ENCODE measurements around the gene SIAH1.
A peak's percentile ranks its signal among the peaks of the same experiment; 100 is the strongest.
"Not testable (repeated sequence)": the region's sequence is repeated elsewhere in the genome, so short reads cannot be mapped to it uniquely, and the experiment has no call there.

The SIAH1 gene

GRCh38 chr16:48365601-48366164 is 19.5 kb downstream of the SIAH1 start:
- peak; percentile 91 for DNase-seq

GRCh38 chr16:48365025-48365600 is 20.1 kb downstream of the SIAH1 start:
- no peak for DNase-seq

GRCh38 chr16:48361540-48362144 is 23.6 kb downstream of the SIAH1 start:
- no peak for DNase-seq

GRCh38 chr16:48361012-48361411 is 24.2 kb downstream of the SIAH1 start:
- DNase-seq, result no peak

GRCh38 chr16:48359983-48360382 is 25.2 kb downstream of the SIAH1 start:
- DNase-seq, result no peak

- no peak for DNase-seq
Observed at GRCh38 chr16:48358419-48358818, 26.8 kb downstream of the SIAH1 start.

GRCh38 chr16:48356633-48357376 is 28.4 kb downstream of the SIAH1 start:
- no peak for DNase-seq

- no peak for DNase-seq
Observed at GRCh38 chr16:48354877-48355855, 30.0 kb downstream of the SIAH1 start.

GRCh38 chr16:48354385-48354784 is 30.8 kb downstream of the SIAH1 start:
- DNase-seq, result not testable (repeated sequence)

- peak; percentile 53 for DNase-seq
Observed at GRCh38 chr16:48353565-48354163, 31.5 kb downstream of the SIAH1 start.

- no peak for DNase-seq
Observed at GRCh38 chr16:48352648-48353390, 32.4 kb downstream of the SIAH1 start.

- DNase-seq, result no peak
Observed at GRCh38 chr16:48350736-48351135, 34.5 kb downstream of the SIAH1 start.

GRCh38 chr16:48347980-48348379 is 37.2 kb downstream of the SIAH1 start:
- no peak for DNase-seq

- no peak for DNase-seq
Observed at GRCh38 chr16:48347191-48347865, 37.9 kb downstream of the SIAH1 start.

- DNase-seq, result no peak
Observed at GRCh38 chr16:48342591-48342990, 42.6 kb downstream of the SIAH1 start.

GRCh38 chr16:48340054-48340453 is 45.2 kb downstream of the SIAH1 start:
- DNase-seq, result no peak

GRCh38 chr16:48335961-48336360 is 49.3 kb downstream of the SIAH1 start:
- no peak for DNase-seq

GRCh38 chr16:48334325-48334724 is 50.9 kb downstream of the SIAH1 start:
- no peak for DNase-seq

- DNase-seq, result no peak
Observed at GRCh38 chr16:48332978-48333377, 52.2 kb downstream of the SIAH1 start.

- DNase-seq, result no peak
Observed at GRCh38 chr16:48330841-48331192, 54.4 kb downstream of the SIAH1 start.
